Neutrophil (primary cell): ENCODE results near the gene FERMT3.
"Not testable (repeated sequence)": the region's sequence is repeated elsewhere in the genome, so short reads cannot be mapped to it uniquely, and the experiment has no call there.

ENCODE experiments used
- H3K27ac ChIP-seq: fragments of 200-600 bp; sonication (generic); 2 replicates; pipeline ENCODE4 v1.5.1; 2016; ENCODE audit warnings: mild to moderate bottlenecking, moderate library complexity
- H3K27me3 ChIP-seq: fragments of 200-600 bp; sonication (generic); 2 replicates; pipeline ENCODE4 v1.6.0; 2016; ENCODE audit warnings: mild to moderate bottlenecking
- H3K36me3 ChIP-seq: fragments of 200-600 bp; sonication (generic); 2 replicates; pipeline ENCODE4 v1.5.1; 2017
- H3K4me1 ChIP-seq, 2 experiments: fragments of 200-600 bp in 1 of 2; sonication (generic) in 1 of 2; 1 replicate in 1 of 2; 2 replicates in 1 of 2; pipeline versions ENCODE4 v1.5.1 to v1.6.1; 2013 to 2016; ENCODE audit warnings: low read depth in 1 of 2, low read length in 1 of 2, mild to moderate bottlenecking in 1 of 2, moderate library complexity in 1 of 2; ENCODE audit not compliant: control insufficient read depth in 1 of 2, insufficient read depth in 1 of 2
- H3K4me3 ChIP-seq, 2 experiments: fragments of 200-600 bp in 1 of 2; sonication (generic) in 1 of 2; 1 replicate in 1 of 2; 2 replicates in 1 of 2; pipeline ENCODE4 v1.5.1; 2013 to 2016; ENCODE audit warnings: low read depth in 1 of 2, low read length in 1 of 2, mild to moderate bottlenecking in 1 of 2, moderate library complexity in 1 of 2
- H3K9me3 ChIP-seq: fragments of 200-600 bp; sonication (generic); 2 replicates; pipeline ENCODE4 v1.5.1; 2016
- TF ChIP-seq, protein P1 (sequence below): fragments of 200-600 bp; sonication (generic); IDR thresholded peaks from 2 replicates; pipeline ENCODE4 v1.5.1; 2016; ENCODE audit warnings: antibody characterized with exemption

Gene FERMT3

DNA sequence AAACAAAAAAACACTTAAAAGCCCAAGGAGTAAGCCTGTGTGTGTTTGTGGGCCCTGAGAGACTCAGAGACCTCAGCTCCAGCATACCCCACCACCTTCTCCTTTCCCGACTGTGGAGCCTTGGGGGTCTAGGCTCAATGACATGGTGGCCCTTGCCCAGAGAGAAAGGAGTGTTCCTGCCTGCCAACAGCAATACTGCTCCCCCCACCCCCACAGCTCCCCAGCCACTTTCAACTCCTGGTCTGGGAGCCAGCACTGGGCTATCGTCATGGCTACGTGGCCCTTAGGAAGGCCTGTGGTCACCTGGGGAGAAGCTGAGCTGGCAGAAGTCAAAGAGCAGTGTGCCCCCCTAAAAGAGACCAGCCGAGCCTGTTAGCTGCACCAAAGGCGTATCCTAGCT is 37.6 kb downstream of the FERMT3 start:
- peaks cover 10% of the 10 kb centered on the region for H3K27me3 ChIP-seq
- no peaks in the 10 kb centered on the region for H3K9me3 ChIP-seq
- TF ChIP-seq, protein P1, sequence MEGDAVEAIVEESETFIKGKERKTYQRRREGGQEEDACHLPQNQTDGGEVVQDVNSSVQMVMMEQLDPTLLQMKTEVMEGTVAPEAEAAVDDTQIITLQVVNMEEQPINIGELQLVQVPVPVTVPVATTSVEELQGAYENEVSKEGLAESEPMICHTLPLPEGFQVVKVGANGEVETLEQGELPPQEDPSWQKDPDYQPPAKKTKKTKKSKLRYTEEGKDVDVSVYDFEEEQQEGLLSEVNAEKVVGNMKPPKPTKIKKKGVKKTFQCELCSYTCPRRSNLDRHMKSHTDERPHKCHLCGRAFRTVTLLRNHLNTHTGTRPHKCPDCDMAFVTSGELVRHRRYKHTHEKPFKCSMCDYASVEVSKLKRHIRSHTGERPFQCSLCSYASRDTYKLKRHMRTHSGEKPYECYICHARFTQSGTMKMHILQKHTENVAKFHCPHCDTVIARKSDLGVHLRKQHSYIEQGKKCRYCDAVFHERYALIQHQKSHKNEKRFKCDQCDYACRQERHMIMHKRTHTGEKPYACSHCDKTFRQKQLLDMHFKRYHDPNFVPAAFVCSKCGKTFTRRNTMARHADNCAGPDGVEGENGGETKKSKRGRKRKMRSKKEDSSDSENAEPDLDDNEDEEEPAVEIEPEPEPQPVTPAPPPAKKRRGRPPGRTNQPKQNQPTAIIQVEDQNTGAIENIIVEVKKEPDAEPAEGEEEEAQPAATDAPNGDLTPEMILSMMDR, result no peak
- H3K4me3 ChIP-seq, result no peak overlapping the region
- no peak overlapping the region for H3K27ac ChIP-seq
- peaks cover 57 to 68% of the 10 kb centered on the region in 2 experiments for H3K4me1 ChIP-seq
- H3K36me3 ChIP-seq, result no peaks in the 10 kb centered on the region

DNA sequence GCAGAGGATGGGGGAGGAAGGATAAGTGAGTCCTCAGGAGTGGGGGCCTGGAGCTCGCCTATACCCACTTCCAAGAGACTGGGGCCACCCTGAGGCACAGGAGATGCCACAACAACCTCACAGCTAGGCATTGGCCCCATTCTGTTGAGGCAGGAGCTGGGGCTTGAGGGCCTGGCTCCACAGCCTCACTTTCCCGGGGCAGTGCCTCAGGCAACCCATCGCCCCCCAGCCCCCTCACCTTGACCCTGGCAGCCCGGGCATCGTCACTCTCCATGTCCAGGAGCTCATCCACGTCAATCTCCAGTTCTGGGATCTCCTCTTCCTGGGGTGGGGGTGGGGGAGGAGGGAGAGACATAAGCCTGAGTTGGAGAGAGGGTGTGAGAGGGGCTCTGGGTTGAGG is 38.4 kb downstream of the FERMT3 start:
- H3K36me3 ChIP-seq, result no peaks in the 10 kb centered on the region
- no peaks in the 10 kb centered on the region for H3K9me3 ChIP-seq
- peaks cover 48 to 60% of the 10 kb centered on the region in 2 experiments for H3K4me1 ChIP-seq
- no peak overlapping the region for H3K4me3 ChIP-seq
- TF ChIP-seq, protein P1, result no peak
- no peak overlapping the region for H3K27ac ChIP-seq
- H3K27me3 ChIP-seq, result peaks cover 10% of the 10 kb centered on the region

GRCh38 chr11:64245401-64245796 is 38.9 kb downstream of the FERMT3 start:
- Histone ChIP-seq H3K4me3 (peak overlapping the region; percentile 55 to 85), H3K27ac (peak overlapping the region; percentile 13), H3K36me3 (no peaks in the 10 kb centered on the region), H3K4me1 (peaks cover 44 to 58% of the 10 kb centered on the region in 2 experiments), H3K27me3 (peaks cover 11% of the 10 kb centered on the region), H3K9me3 (no peaks in the 10 kb centered on the region)
- TF ChIP-seq, protein P1, result no peak

DNA sequence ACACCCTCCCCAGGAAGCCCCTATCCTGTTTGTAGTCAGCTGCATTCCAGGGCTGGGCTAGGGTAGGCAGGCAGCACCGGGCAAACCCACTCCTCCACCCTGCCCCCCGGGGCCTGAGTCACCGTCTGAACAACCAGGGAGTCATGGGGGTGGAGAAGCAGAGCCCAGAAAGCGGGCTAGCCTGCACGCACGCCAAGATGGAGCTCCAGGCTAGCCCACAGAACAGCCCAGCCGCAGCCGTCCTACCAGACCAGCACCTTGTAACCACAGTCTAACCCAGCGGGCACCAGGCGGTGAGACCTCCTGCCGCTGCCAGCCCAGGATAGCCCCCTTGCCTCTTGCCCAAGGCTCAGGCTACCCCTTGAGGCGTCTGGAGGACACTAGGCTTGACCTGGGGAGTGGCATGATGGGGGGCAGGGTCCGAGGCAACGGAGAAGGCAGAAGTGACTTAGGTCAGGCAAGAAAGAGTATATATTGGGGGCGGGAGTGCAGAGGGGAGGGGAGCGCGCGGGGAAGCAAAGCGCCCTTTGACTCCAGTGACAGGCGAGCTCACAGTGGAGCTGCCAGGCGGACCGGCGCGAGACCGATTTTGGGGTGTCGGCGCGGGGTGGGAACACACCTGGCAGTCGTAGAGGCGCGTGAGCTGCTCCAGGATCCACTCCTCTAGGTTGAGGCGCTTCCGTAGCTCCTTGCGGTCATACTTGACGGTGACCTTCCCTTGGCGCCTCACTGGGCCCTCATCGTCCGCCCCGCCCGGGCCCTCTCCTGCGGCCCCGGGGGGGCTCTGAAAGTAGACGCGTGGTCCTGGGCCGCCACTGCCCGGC is 39.5 kb downstream of the FERMT3 start:
- Histone ChIP-seq H3K27me3 (peaks cover 16% of the 10 kb centered on the region), H3K9me3 (no peaks in the 10 kb centered on the region), H3K4me3 (peak overlapping the region; percentile 55 to 85), H3K27ac (peak overlapping the region; percentile 13), H3K4me1 (peaks cover 47 to 58% of the 10 kb centered on the region in 2 experiments), H3K36me3 (no peaks in the 10 kb centered on the region)
- TF ChIP-seq, protein P1, result no peak

DNA sequence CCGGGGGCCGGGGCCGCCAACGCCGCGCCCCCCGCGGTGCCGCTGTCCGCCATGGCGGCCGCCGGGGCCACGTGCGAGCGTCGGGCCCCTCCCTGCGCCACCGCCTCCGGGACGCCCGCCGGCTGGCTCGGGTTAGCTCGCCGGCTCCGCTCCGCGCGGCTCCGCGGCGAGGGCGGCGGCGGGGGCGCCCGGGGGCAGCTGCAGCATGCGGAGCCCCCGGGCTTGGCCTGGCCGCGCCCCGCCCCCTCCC is 40.0 kb downstream of the FERMT3 start:
- H3K27ac ChIP-seq, H3K36me3 ChIP-seq, H3K9me3 ChIP-seq: not testable (repeated sequence)
- H3K27me3 ChIP-seq, result peaks cover 16% of the 10 kb centered on the region
- H3K4me3 ChIP-seq, result peak overlapping the region; percentile 76 to 85
- peaks cover 48 to 57% of the 10 kb centered on the region in 2 experiments for H3K4me1 ChIP-seq

GRCh38 chr11:64246871-64247728 is 40.6 kb downstream of the FERMT3 start, which contains the start of gene PPP1R14B:
Gene PPP1R14B (minus strand): TSS chr11:64246943. CDS start chr11:64246673, 270 bp downstream.
- peak within 1 kb of the TSS; percentile 76 to 85 for H3K4me3 ChIP-seq
- H3K4me1 ChIP-seq, result peaks cover 50 to 57% of the 10 kb centered on the region in 2 experiments
- peaks cover 16% of the 10 kb centered on the region for H3K27me3 ChIP-seq
- H3K36me3 ChIP-seq, result no peaks in the 10 kb centered on the region
- TF ChIP-seq, protein P1, result peak; percentile 41
- peak within 1 kb of the TSS; percentile 59 for H3K27ac ChIP-seq
- no peaks in the 10 kb centered on the region for H3K9me3 ChIP-seq
